Activated T-cell treated with anti-CD3 and anti-CD28 coated beads, Interleukin-2, amount 50 U/mL, for 72 hours (primary cell): ENCODE data around the gene CPHXL. TPM values are rescaled to one million over a fixed set of nuclear protein-coding genes. Genes with fewer than 3 reads are reported as not detected.

Experiments used
- ATAC-seq, 2 donors: fragments of 150-1000 bp; cut with Tn5 transposase; replicated peaks in 1 of 2; 2 replicates each; pipeline ENCODE4 v1.10.0; 2021; ENCODE audit warnings: moderate library complexity in 2 of 2, mild to moderate bottlenecking in 1 of 2
- DNase-seq, 2 donors: peaks; one replicate each; pipeline ENCODE4 v3.0.0; 2021 to 2022; ENCODE audit warnings: mixed read lengths in 1 of 2
- H3K27ac Mint-ChIP-seq: one replicate; pipeline ENCODE4 v1.8.0; 2022; ENCODE audit warnings: mild to moderate bottlenecking, moderate library complexity, mixed read lengths
- H3K27me3 Mint-ChIP-seq: one replicate; pipeline ENCODE4 v1.8.0; 2022; ENCODE audit warnings: low read depth, mixed read lengths
- H3K36me3 Mint-ChIP-seq, 2 donors: one replicate each; pipeline ENCODE4 v1.8.0; 2022; ENCODE audit warnings: mixed read lengths in 2 of 2, mild to moderate bottlenecking in 1 of 2; ENCODE audit not compliant: insufficient read depth in 2 of 2
- H3K4me1 Mint-ChIP-seq: one replicate; pipeline ENCODE4 v1.8.0; 2022; ENCODE audit warnings: low read depth, mixed read lengths
- H3K4me3 Mint-ChIP-seq, 2 donors: one replicate each; pipeline ENCODE4 v1.8.0; 2022; ENCODE audit warnings: mild to moderate bottlenecking in 2 of 2, mixed read lengths in 2 of 2, moderate library complexity in 2 of 2
- H3K9me3 Mint-ChIP-seq, 2 donors: one replicate each; pipeline ENCODE4 v1.8.0; 2022; ENCODE audit warnings: mixed read lengths in 2 of 2
- total RNA-seq, 2 donors: library from RNA; stranded (reverse); gene quantifications; one replicate each; pipeline ENCODE4 v1.2.3, GENCODE V29; 2022

CPHXL gene
- total RNA-seq, 2 donors from 2014 or later = not detected

DNA sequence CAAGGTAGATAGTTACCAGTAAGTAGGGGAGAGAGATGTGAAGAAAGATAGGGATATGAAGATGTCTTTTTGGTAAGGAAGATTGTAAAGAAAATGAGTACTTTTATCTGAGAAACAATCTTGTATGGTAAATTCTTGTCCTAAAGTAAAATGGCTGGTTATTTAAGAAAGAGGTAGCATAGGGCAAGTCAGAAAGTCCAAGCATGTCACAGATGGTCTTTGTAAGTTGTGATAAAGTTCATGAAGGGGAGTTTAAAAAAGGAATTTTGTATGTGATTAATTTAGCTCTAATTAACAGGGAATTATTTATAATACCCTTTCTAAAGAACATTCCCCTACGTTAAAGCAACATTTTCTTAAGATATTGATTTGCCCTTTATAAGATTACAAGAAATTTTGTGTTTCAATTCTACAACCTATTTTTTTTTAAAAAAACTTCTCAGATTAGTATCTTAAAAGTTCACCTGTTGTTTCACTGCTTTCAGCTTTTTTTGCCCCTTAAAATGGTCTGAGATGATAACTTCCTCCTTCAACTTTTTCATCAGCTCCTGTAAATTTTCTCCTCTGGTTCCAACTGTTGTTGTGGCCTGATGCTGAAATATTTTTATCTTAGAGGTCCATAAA lies 16.2 kb upstream of the CPHXL start:
- H3K4me1 Mint-ChIP-seq = no peaks in the 10 kb centered on the region
- ATAC-seq (no peak), DNase-seq (no peak)
- peaks cover 5 to 9% of the 10 kb centered on the region in 2 donors for H3K9me3 Mint-ChIP-seq
- H3K36me3 Mint-ChIP-seq = peaks cover 7 to 8% of the 10 kb centered on the region in 2 donors
- no peak overlapping the region for H3K27ac Mint-ChIP-seq
- H3K4me3 Mint-ChIP-seq = no peak overlapping the region
- peaks cover 4% of the 10 kb centered on the region for H3K27me3 Mint-ChIP-seq

GRCh38 chr16:75733305-75734211 lies 7.3 kb upstream of the CPHXL start:
- Mint-ChIP-seq H3K9me3 (no peaks in the 10 kb centered on the region), H3K4me1 (no peaks in the 10 kb centered on the region), H3K27me3 (no peaks in the 10 kb centered on the region), H3K27ac (no peak overlapping the region), H3K4me3 (no peak overlapping the region), H3K36me3 (no peaks in the 10 kb centered on the region)
- DNase-seq (no peak), ATAC-seq (no peak)

GRCh38 chr16:75732871-75733270 lies 6.6 kb upstream of the CPHXL start:
- ATAC-seq = no peak
- no peaks in the 10 kb centered on the region for H3K4me1 Mint-ChIP-seq
- no peak overlapping the region for H3K4me3 Mint-ChIP-seq
- no peak for DNase-seq
- H3K36me3 Mint-ChIP-seq = no peaks in the 10 kb centered on the region
- H3K9me3 Mint-ChIP-seq = no peaks in the 10 kb centered on the region
- no peaks in the 10 kb centered on the region for H3K27me3 Mint-ChIP-seq
- H3K27ac Mint-ChIP-seq = no peak overlapping the region

GRCh38 chr16:75727221-75727620 lies 931 bp upstream of the CPHXL start:
- H3K36me3 Mint-ChIP-seq = no peaks in the 10 kb centered on the region
- no peak overlapping the region for H3K27ac Mint-ChIP-seq
- no peak for ATAC-seq
- H3K9me3 Mint-ChIP-seq = peaks cover 0 to 2% of the 10 kb centered on the region in 2 donors
- H3K4me1 Mint-ChIP-seq = no peaks in the 10 kb centered on the region
- H3K4me3 Mint-ChIP-seq = no peak overlapping the region
- H3K27me3 Mint-ChIP-seq = no peaks in the 10 kb centered on the region
- DNase-seq = no peak

DNA sequence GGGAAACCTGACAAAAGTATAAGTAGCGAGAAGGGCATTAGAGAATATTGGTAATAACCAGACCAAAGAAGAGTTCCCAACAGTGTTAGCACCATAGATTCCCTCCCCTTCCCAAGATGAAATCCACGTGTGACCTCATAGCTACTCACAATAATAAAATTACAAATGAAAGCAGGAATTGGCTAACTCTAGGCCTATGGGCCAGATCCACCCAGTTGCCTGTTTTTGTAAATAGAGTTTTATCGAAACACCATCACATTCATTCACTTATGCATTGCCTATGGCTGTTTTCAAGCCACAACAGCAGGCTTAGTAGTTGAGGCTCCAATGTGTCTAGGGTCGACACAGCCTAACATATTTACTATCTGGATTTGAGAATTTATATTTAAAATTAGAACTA lies 7.8 kb downstream of the CPHXL start:
- Mint-ChIP-seq H3K9me3 (peaks cover 1 to 10% of the 10 kb centered on the region in 2 donors), H3K4me1 (no peaks in the 10 kb centered on the region), H3K4me3 (no peak overlapping the region), H3K27ac (no peak overlapping the region), H3K27me3 (peaks cover 5% of the 10 kb centered on the region), H3K36me3 (peaks cover 0 to 3% of the 10 kb centered on the region in 2 donors)
- DNase-seq = no peak
- ATAC-seq = no peak

GRCh38 chr16:75714661-75715060 lies 11.6 kb downstream of the CPHXL start:
- Mint-ChIP-seq H3K4me3 (no peak overlapping the region), H3K9me3 (peaks cover 0 to 6% of the 10 kb centered on the region in 2 donors), H3K36me3 (peaks cover 0 to 4% of the 10 kb centered on the region in 2 donors), H3K27me3 (peaks cover 5% of the 10 kb centered on the region), H3K4me1 (no peaks in the 10 kb centered on the region), H3K27ac (no peak overlapping the region)
- ATAC-seq (no peak), DNase-seq (no peak)

- H3K4me3 Mint-ChIP-seq = no peak overlapping the region
- no peak overlapping the region for H3K27ac Mint-ChIP-seq
Measured at GRCh38 chr16:75710344-75710743, 15.9 kb downstream of the CPHXL start.

DNA sequence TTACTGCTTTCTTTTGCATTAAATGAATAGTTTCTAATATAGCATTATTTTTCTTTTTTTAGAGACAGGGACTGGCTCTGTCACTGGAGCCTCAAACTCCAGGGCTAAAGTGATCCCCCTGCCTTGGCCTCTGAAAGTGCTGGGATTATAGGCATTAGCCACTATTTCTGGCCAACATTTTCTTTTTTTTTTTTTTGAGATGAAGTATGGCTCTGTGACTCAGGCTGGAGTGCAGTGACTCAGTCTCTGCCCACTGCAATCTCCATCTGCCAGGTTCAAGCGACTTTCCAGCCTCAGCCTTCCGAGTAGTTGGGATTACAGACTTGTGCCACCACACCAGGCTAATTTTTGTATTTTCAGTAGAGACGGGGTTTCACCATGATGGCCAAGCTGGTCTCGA lies 23.0 kb downstream of the CPHXL start:
- Mint-ChIP-seq H3K4me1 (no peaks in the 10 kb centered on the region), H3K27ac (no peak overlapping the region), H3K36me3 (no peaks in the 10 kb centered on the region), H3K27me3 (peaks cover 6% of the 10 kb centered on the region), H3K4me3 (no peak overlapping the region), H3K9me3 (no peaks in the 10 kb centered on the region)
- DNase-seq (no peak), ATAC-seq (no peak)

More at GRCh38 chr16:75710344-75710743, 15.9 kb downstream of the CPHXL start:
- H3K27me3 Mint-ChIP-seq = peaks cover 6% of the 10 kb centered on the region
- peaks cover 0 to 5% of the 10 kb centered on the region in 2 donors for H3K9me3 Mint-ChIP-seq
- ATAC-seq = no peak
- DNase-seq = no peak
- H3K4me1 Mint-ChIP-seq = no peaks in the 10 kb centered on the region
- peaks cover 0 to 4% of the 10 kb centered on the region in 2 donors for H3K36me3 Mint-ChIP-seq

GRCh38 chr16:75702242-75702641 lies 24.0 kb downstream of the CPHXL start:
- ATAC-seq (no peak), DNase-seq (no peak)
- Mint-ChIP-seq H3K27me3 (peaks cover 6% of the 10 kb centered on the region), H3K36me3 (no peaks in the 10 kb centered on the region), H3K27ac (no peak overlapping the region), H3K4me1 (no peaks in the 10 kb centered on the region), H3K9me3 (no peaks in the 10 kb centered on the region), H3K4me3 (no peak overlapping the region)

- Mint-ChIP-seq H3K27me3 (peaks cover 5% of the 10 kb centered on the region), H3K4me3 (no peak within 1 kb of the TSS), H3K27ac (no peak within 1 kb of the TSS), H3K4me1 (no peaks in the 10 kb centered on the region), H3K36me3 (no peaks in the 10 kb centered on the region), H3K9me3 (no peaks in the 10 kb centered on the region)
- ATAC-seq (no peak), DNase-seq (no peak)
Measured at GRCh38 chr16:75701361-75701760, 24.9 kb downstream of the CPHXL start, which contains the start of gene DUXB. DUXB (minus strand) TSS chr16:75701461; CDS start chr16:75701418, 43 bp downstream.

GRCh38 chr16:75697571-75697970 lies 28.7 kb downstream of the CPHXL start:
- Mint-ChIP-seq H3K4me3 (no peak overlapping the region), H3K27ac (no peak overlapping the region), H3K27me3 (no peaks in the 10 kb centered on the region), H3K4me1 (no peaks in the 10 kb centered on the region), H3K36me3 (no peaks in the 10 kb centered on the region), H3K9me3 (no peaks in the 10 kb centered on the region)
- ATAC-seq = no peak
- DNase-seq = no peak

DNA sequence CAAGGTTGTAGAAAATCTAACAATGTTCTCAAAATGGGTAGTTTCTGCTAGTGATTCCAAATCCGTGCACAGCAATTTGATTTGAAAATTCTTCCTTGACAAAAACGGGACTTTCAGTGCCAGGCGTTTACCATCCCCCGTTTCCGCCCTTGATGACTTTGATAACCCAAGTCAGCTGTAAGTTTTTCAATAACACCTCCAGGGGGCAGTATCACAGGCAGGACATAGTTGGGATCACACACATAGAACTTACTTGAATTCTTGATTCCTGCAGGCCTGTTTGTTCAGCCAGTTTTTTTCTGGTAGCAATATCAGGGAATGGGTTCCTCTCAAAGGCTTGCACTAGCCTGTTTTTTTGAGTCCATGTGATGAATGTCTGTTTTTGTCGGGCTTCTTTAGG lies 30.6 kb downstream of the CPHXL start:
- Mint-ChIP-seq H3K27me3 (no peaks in the 10 kb centered on the region), H3K27ac (no peak overlapping the region), H3K9me3 (no peaks in the 10 kb centered on the region), H3K36me3 (no peaks in the 10 kb centered on the region), H3K4me1 (no peaks in the 10 kb centered on the region), H3K4me3 (no peak overlapping the region)
- no peak for ATAC-seq
- DNase-seq = no peak

GRCh38 chr16:75687361-75687760 lies 38.9 kb downstream of the CPHXL start:
- H3K4me1 Mint-ChIP-seq = no peaks in the 10 kb centered on the region
- ATAC-seq = no peak

More at GRCh38 chr16:75687361-75687760, 38.9 kb downstream of the CPHXL start:
- Mint-ChIP-seq H3K36me3 (no peaks in the 10 kb centered on the region), H3K27ac (no peak overlapping the region), H3K4me3 (no peak overlapping the region), H3K9me3 (peaks cover 3 to 4% of the 10 kb centered on the region in 2 donors), H3K27me3 (no peaks in the 10 kb centered on the region)
- DNase-seq = no peak
